GM23338 (cell line): Measurements from ENCODE around the gene MDM2. TPM values are rescaled to one million over a fixed set of nuclear protein-coding genes. Genes with fewer than 3 reads are reported as not detected.

Experiments used
- ATAC-seq: fragments of 200-7000 bp; cut with Tn5 transposase; 3 replicates; pipeline ENCODE4 v1.9.1; 2020
- DNase-seq: peaks from one replicate; pipeline ENCODE4 v3.0.0-alpha.2; 2015; ENCODE audit warnings: low spot score
- H2AFZ ChIP-seq: fragments of 200-600 bp; sonication (generic); 2 replicates; pipeline ENCODE4 v1.8.0; 2016; ENCODE audit warnings: antibody characterized with exemption, mild to moderate bottlenecking, moderate library complexity
- H3F3A ChIP-seq: fragments of 200-600 bp; sonication (generic); replicated peaks from 2 replicates; pipeline ENCODE4 v1.8.0; 2017; ENCODE audit warnings: antibody characterized with exemption, mixed run types, low read depth
- H3K27ac ChIP-seq: fragments of 200-600 bp; sonication (generic); 2 replicates; pipeline ENCODE4 v1.6.1; 2016; ENCODE audit warnings: low read depth
- H3K27me3 ChIP-seq: fragments of 200-600 bp; sonication (generic); 2 replicates; pipeline ENCODE4 v1.8.0; 2016; ENCODE audit warnings: mild to moderate bottlenecking, mixed run types, moderate library complexity; ENCODE audit not compliant: insufficient read depth
- H3K36me3 ChIP-seq: fragments of 200-600 bp; sonication (generic); 2 replicates; pipeline ENCODE4 v1.8.0; 2016; ENCODE audit warnings: mild to moderate bottlenecking; ENCODE audit not compliant: insufficient read depth
- H3K4me1 ChIP-seq: fragments of 200-600 bp; sonication (generic); 2 replicates; pipeline ENCODE4 v1.8.0; 2016; ENCODE audit warnings: mild to moderate bottlenecking, moderate library complexity; ENCODE audit not compliant: insufficient read depth
- H3K4me2 ChIP-seq: fragments of 200-600 bp; sonication (generic); 2 replicates; pipeline ENCODE4 v1.7.1; 2017; ENCODE audit warnings: mixed run types
- H3K4me3 ChIP-seq: fragments of 200-600 bp; sonication (generic); 2 replicates; pipeline ENCODE4 v1.6.1; 2016; ENCODE audit warnings: mixed run types
- H3K79me2 ChIP-seq: fragments of 200-600 bp; sonication (generic); replicated peaks from 2 replicates; pipeline ENCODE4 v1.8.0; 2017; ENCODE audit warnings: mild to moderate bottlenecking; ENCODE audit not compliant: insufficient read depth
- H3K9me2 ChIP-seq: fragments of 200-600 bp; sonication (generic); 2 replicates; pipeline ENCODE4 v1.8.0; 2017; ENCODE audit not compliant: insufficient read depth
- H4K20me1 ChIP-seq: fragments of 200-600 bp; sonication (generic); replicated peaks from 2 replicates; pipeline ENCODE4 v1.8.0; 2017; ENCODE audit warnings: mild to moderate bottlenecking; ENCODE audit not compliant: insufficient read depth
- H3K27ac Mint-ChIP-seq: 2 replicates; pipeline ENCODE4 v1.8.0; 2020; ENCODE audit warnings: inconsistent platforms, mild to moderate bottlenecking, moderate library complexity, mixed read lengths
- H3K27me3 Mint-ChIP-seq: 3 replicates; pipeline ENCODE4 v1.8.0; 2022; ENCODE audit warnings: low read depth, mild to moderate bottlenecking, moderate library complexity, mixed read lengths, inconsistent platforms; ENCODE audit not compliant: insufficient read depth, poor library complexity
- H3K36me3 Mint-ChIP-seq: 3 replicates; pipeline ENCODE4 v1.8.0; 2021; ENCODE audit warnings: low read depth, mild to moderate bottlenecking, inconsistent platforms, moderate library complexity, mixed read lengths
- H3K4me1 Mint-ChIP-seq: 3 replicates; pipeline ENCODE4 v1.8.0; 2020; ENCODE audit warnings: mild to moderate bottlenecking, inconsistent platforms, mixed read lengths
- H3K4me3 Mint-ChIP-seq: 3 replicates; pipeline ENCODE4 v1.8.0; 2021; ENCODE audit warnings: moderate library complexity, mild to moderate bottlenecking, inconsistent platforms, mixed read lengths
- H3K9me3 Mint-ChIP-seq: 3 replicates; pipeline ENCODE4 v1.8.0; 2020; ENCODE audit warnings: moderate library complexity, mild to moderate bottlenecking, inconsistent platforms, mixed read lengths
- CREB1 ChIP-seq: fragments of 250-450 bp; sonication (Bioruptor Pico); IDR thresholded peaks from 2 replicates; pipeline ENCODE4 v1.5.0; 2020; ENCODE audit warnings: low read depth, mild to moderate bottlenecking, moderate library complexity
- CTCF ChIP-seq, 2 experiments: fragments of 200-600 bp in 1 of 2; sonication (generic) in 1 of 2; conservative IDR thresholded peaks; 2 replicates each; pipeline versions ENCODE4 v1.5.1 to v1.6.1; 2016 to 2017; ENCODE audit warnings: antibody characterized with exemption in 2 of 2, low read depth in 2 of 2, mild to moderate bottlenecking in 2 of 2, moderate library complexity in 1 of 2
- ETS1 ChIP-seq: IDR thresholded peaks from 2 replicates; pipeline ENCODE4 v1.6.1; 2016; ENCODE audit warnings: antibody characterized with exemption
- EZH2 ChIP-seq: fragments of 200-600 bp; sonication (generic); IDR thresholded peaks from one replicate; pipeline ENCODE4 v1.8.0; 2017; ENCODE audit warnings: antibody characterized with exemption, mild to moderate bottlenecking, low read depth; ENCODE audit not compliant: unreplicated experiment
- EZH2phosphoT487 ChIP-seq: fragments of 200-600 bp; sonication (generic); IDR thresholded peaks from one replicate; pipeline ENCODE4 v1.8.1; 2018; ENCODE audit warnings: antibody characterized with exemption; ENCODE audit not compliant: unreplicated experiment
- JUNB ChIP-seq: IDR thresholded peaks from one replicate; pipeline ENCODE4 v1.6.1; 2016; ENCODE audit warnings: antibody characterized with exemption; ENCODE audit not compliant: unreplicated experiment
- NANOG ChIP-seq: IDR thresholded peaks from 2 replicates; pipeline ENCODE4 v1.6.1; 2016; ENCODE audit warnings: antibody characterized with exemption, borderline replicate concordance
- POLR2AphosphoS5 ChIP-seq: IDR thresholded peaks from 2 replicates; pipeline ENCODE4 v1.6.1; 2016; ENCODE audit warnings: antibody characterized with exemption, low read depth
- REST ChIP-seq: IDR thresholded peaks from one replicate; pipeline ENCODE4 v1.6.1; 2018; ENCODE audit warnings: antibody characterized with exemption; ENCODE audit not compliant: unreplicated experiment
- STAT1 ChIP-seq: IDR thresholded peaks from one replicate; pipeline ENCODE4 v1.6.1; 2016; ENCODE audit warnings: antibody characterized with exemption; ENCODE audit not compliant: unreplicated experiment
- ZNF114 ChIP-seq: fragments of 250-450 bp; sonication (Bioruptor Pico); IDR thresholded peaks from 2 replicates; pipeline ENCODE4 v1.5.0; 2020; ENCODE audit warnings: mild to moderate bottlenecking, moderate library complexity
- ZNF331 ChIP-seq: fragments of 250-450 bp; sonication (Bioruptor Pico); IDR thresholded peaks from 2 replicates; pipeline ENCODE4 v1.5.0; 2020; ENCODE audit warnings: low read depth, mild to moderate bottlenecking, moderate library complexity
- ZNF462 ChIP-seq: fragments of 250-450 bp; sonication (Bioruptor Pico); IDR thresholded peaks from 2 replicates; pipeline ENCODE4 v1.5.0; 2020; ENCODE audit warnings: mild to moderate bottlenecking, moderate library complexity
- polyA plus RNA-seq: library from polyadenylated mRNA; unstranded; fragments of >200 nt; fragmentation: Nextera tagmentation; extraction: Ambion mirVana; gene quantifications from 2 replicates; pipeline ENCODE4 v1.2.1, GENCODE V29; 2016
- total RNA-seq: library from RNA; depleted of rRNA; stranded (reverse); fragments of >200 nt; shearing (Covaris generic); gene quantifications from 2 replicates; pipeline ENCODE4 v1.2.3, GENCODE V29; 2014

MDM2 gene
- total and polyA plus RNA-seq, 2 experiments from 2014 or later, result 105 to 136 TPM

- no peak overlapping the region for H3K4me3 ChIP-seq
- peaks cover 46% of the 10 kb centered on the region for H4K20me1 ChIP-seq
- no peak overlapping the region for H2AFZ ChIP-seq
- no peak overlapping the region; the same call in 1 of the 2 replicates for H3K27ac ChIP-seq
- no peak overlapping the region for H3K4me2 ChIP-seq
- peaks cover 85% of the 10 kb centered on the region for H3K36me3 Mint-ChIP-seq
- H3K9me3 Mint-ChIP-seq, result no peaks in the 10 kb centered on the region
- H3K4me1 Mint-ChIP-seq, result peaks cover 2% of the 10 kb centered on the region; the same call in 2 of the 3 replicates
- peaks cover 85% of the 10 kb centered on the region for H3K79me2 ChIP-seq
- H3K27me3 ChIP-seq, result no peaks in the 10 kb centered on the region
- ATAC-seq (no peak), DNase-seq (no peak)
- H3F3A ChIP-seq, result no peaks in the 10 kb centered on the region
- no peaks in the 10 kb centered on the region for H3K9me2 ChIP-seq
- H3K27ac Mint-ChIP-seq, result no peak overlapping the region
- peaks cover 2% of the 10 kb centered on the region for H3K27me3 Mint-ChIP-seq
- TF ChIP-seq ETS1, result no peak
- no peak for TF ChIP-seq EZH2
- TF ChIP-seq ZNF331, result no peak
- no peak for TF ChIP-seq EZH2phosphoT487
- no peak for TF ChIP-seq STAT1
- TF ChIP-seq CREB1, result no peak
- no peak for TF ChIP-seq NANOG
- TF ChIP-seq REST, result no peak
- no peak for TF ChIP-seq POLR2AphosphoS5
- TF ChIP-seq JUNB, result no peak
- no peak for TF ChIP-seq ZNF462
- TF ChIP-seq CTCF (conservative IDR thresholded peaks at IDR 0.05; ENCODE audit: low read depth in 2 of 2), result no peak
- no peak for TF ChIP-seq ZNF114 (CRISPR knock-in tag)
- H3K36me3 ChIP-seq, result peaks cover 79% of the 10 kb centered on the region
- no peaks in the 10 kb centered on the region; the same call in 1 of the 2 replicates for H3K4me1 ChIP-seq
- no peak overlapping the region for H3K4me3 Mint-ChIP-seq
These were observed 7.4 kb downstream of the MDM2 start for GRCh38 chr12:68815232-68815927.
